DLD1 (cell line): Measurements from ENCODE around the gene TSHZ2.

Experiments used
- in situ Hi-C: cut with HindIII; loops from 2 replicates; pipeline ENCODE4 v1.10.0; 2017; ENCODE audit warnings: low sequenced_read_pairs

The TSHZ2 gene

GRCh38 chr20:53190225-53190624 lies 218.1 kb downstream of the TSHZ2 start:
- in situ Hi-C loops = no loop called here

- in situ Hi-C loops = no loop called here
Observed at GRCh38 chr20:53191957-53192356, 219.8 kb downstream of the TSHZ2 start.

GRCh38 chr20:53194306-53195290 lies 222.4 kb downstream of the TSHZ2 start:
- in situ Hi-C loops = no loop called here

- in situ Hi-C loops = no loop called here
Observed at GRCh38 chr20:53195876-53196610, 223.9 kb downstream of the TSHZ2 start.

- in situ Hi-C loops = no loop called here
Observed at GRCh38 chr20:53201588-53201987, 229.4 kb downstream of the TSHZ2 start.

- in situ Hi-C loops = no loop called here
Observed at GRCh38 chr20:53202777-53203176, 230.6 kb downstream of the TSHZ2 start.

- in situ Hi-C loops = no loop called here
Observed at GRCh38 chr20:53205046-53205445, 232.9 kb downstream of the TSHZ2 start.

GRCh38 chr20:53208110-53208832 lies 236.1 kb downstream of the TSHZ2 start:
- in situ Hi-C loops = no loop called here

- in situ Hi-C loops = no loop called here
Observed at GRCh38 chr20:53210041-53210440, 237.9 kb downstream of the TSHZ2 start.

GRCh38 chr20:53210931-53211330 lies 238.8 kb downstream of the TSHZ2 start:
- in situ Hi-C loops = no loop called here

GRCh38 chr20:53212018-53212417 lies 239.9 kb downstream of the TSHZ2 start:
- in situ Hi-C loops = no loop called here

GRCh38 chr20:53214392-53214791 lies 242.2 kb downstream of the TSHZ2 start:
- in situ Hi-C loops = no loop called here

GRCh38 chr20:53215166-53215565 lies 243.0 kb downstream of the TSHZ2 start:
- in situ Hi-C loops = no loop called here

GRCh38 chr20:53216478-53216855 lies 244.3 kb downstream of the TSHZ2 start:
- in situ Hi-C loops = no loop called here

GRCh38 chr20:53216856-53217576 lies 244.9 kb downstream of the TSHZ2 start:
- in situ Hi-C loops = no loop called here

GRCh38 chr20:53220482-53221307 lies 248.5 kb downstream of the TSHZ2 start:
- in situ Hi-C loops = no loop called here

GRCh38 chr20:53221731-53222130 lies 249.6 kb downstream of the TSHZ2 start:
- in situ Hi-C loops = no loop called here

- in situ Hi-C loops = no loop called here
Observed at GRCh38 chr20:53222416-53222815, 250.3 kb downstream of the TSHZ2 start.

GRCh38 chr20:53222932-53223331 lies 250.8 kb downstream of the TSHZ2 start:
- in situ Hi-C loops = no loop called here
